ENCODE measurements around the gene F12. TPM values are rescaled to one million over a fixed set of nuclear protein-coding genes. Genes with fewer than 3 reads are reported as not detected.

The F12 gene
- total RNA-seq, 1 donor: not detected

DNA sequence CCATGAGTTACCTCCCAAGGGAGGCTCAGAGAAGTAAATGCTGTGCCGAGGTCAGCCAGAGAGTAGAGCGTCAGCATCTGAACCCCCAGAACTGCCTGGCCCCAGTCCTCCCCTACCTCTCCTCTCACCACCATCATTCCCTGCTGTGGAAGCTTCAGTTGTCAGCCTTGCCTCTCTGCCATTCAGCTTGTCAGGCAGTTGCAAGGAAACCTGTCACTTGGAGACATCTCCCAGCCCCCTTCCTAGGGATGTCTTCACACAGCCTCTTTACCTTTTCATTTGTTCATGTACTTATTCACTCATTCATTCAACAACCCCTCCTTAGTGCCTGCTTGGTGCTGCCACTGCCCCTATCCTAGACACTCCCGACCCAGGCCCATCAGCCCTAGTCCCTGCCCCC lies 49.5 kb downstream of the F12 start:
- DNase-seq (ENCODE audit: insufficient read length, low spot score, missing footprints): peak; percentile 70
- Histone ChIP-seq H3K4me1 (ENCODE audit: insufficient read depth, low read length) (peaks cover 14% of the 10 kb centered on the region), H3K36me3 (ENCODE audit: insufficient read depth, low read length) (no peaks in the 10 kb centered on the region), H3K4me2 (ENCODE audit: insufficient read depth, low read length) (no peak overlapping the region), H3K27ac (ENCODE audit: low read depth, low read length) (no peak overlapping the region), H4K20me1 (ENCODE audit: insufficient read depth, low read length) (no peaks in the 10 kb centered on the region), H2AFZ (ENCODE audit: low read length) (no peak overlapping the region), H3K9me3 (ENCODE audit: low read depth, low read length) (no peaks in the 10 kb centered on the region), H3K4me3 (ENCODE audit: insufficient read depth, low read length) (no peak overlapping the region), H3K27me3 (ENCODE audit: insufficient read depth, low read length) (peaks cover 10% of the 10 kb centered on the region), H3K79me2 (ENCODE audit: insufficient read depth, low read length) (no peaks in the 10 kb centered on the region)
- TF ChIP-seq, protein P1, sequence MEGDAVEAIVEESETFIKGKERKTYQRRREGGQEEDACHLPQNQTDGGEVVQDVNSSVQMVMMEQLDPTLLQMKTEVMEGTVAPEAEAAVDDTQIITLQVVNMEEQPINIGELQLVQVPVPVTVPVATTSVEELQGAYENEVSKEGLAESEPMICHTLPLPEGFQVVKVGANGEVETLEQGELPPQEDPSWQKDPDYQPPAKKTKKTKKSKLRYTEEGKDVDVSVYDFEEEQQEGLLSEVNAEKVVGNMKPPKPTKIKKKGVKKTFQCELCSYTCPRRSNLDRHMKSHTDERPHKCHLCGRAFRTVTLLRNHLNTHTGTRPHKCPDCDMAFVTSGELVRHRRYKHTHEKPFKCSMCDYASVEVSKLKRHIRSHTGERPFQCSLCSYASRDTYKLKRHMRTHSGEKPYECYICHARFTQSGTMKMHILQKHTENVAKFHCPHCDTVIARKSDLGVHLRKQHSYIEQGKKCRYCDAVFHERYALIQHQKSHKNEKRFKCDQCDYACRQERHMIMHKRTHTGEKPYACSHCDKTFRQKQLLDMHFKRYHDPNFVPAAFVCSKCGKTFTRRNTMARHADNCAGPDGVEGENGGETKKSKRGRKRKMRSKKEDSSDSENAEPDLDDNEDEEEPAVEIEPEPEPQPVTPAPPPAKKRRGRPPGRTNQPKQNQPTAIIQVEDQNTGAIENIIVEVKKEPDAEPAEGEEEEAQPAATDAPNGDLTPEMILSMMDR (IDR thresholded peaks at IDR 0.05; ENCODE audit: extremely low read depth, low read depth, low read length): no peak

DNA sequence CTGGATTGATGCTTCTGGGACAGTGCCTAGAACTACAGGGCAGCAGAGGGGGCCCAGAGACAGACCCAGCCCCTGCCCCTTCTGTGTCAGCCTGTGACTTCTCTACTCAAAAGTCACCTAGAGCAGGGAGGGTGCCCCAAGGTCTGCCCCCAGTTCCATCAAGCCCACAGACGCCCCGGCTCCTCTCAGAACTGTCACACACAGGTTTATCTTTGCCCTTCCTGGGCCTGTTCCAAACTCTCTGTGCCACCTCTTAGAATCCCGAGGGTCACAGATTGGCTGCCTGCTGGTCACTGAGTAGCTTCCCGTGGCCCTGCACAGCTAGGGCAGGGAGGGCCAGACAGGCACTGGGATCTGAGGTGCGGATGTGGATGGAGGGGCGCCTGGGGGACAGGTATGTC lies 49.9 kb downstream of the F12 start:
- Histone ChIP-seq H3K9me3 (ENCODE audit: low read depth, low read length) (no peaks in the 10 kb centered on the region), H3K79me2 (ENCODE audit: insufficient read depth, low read length) (no peaks in the 10 kb centered on the region), H3K4me1 (ENCODE audit: insufficient read depth, low read length) (peaks cover 14% of the 10 kb centered on the region), H3K36me3 (ENCODE audit: insufficient read depth, low read length) (no peaks in the 10 kb centered on the region), H4K20me1 (ENCODE audit: insufficient read depth, low read length) (no peaks in the 10 kb centered on the region), H3K27ac (ENCODE audit: low read depth, low read length) (no peak overlapping the region), H2AFZ (ENCODE audit: low read length) (no peak overlapping the region), H3K4me3 (ENCODE audit: insufficient read depth, low read length) (no peak overlapping the region), H3K4me2 (ENCODE audit: insufficient read depth, low read length) (no peak overlapping the region), H3K27me3 (ENCODE audit: insufficient read depth, low read length) (peaks cover 10% of the 10 kb centered on the region)
- TF ChIP-seq, protein P1 (IDR thresholded peaks at IDR 0.05; ENCODE audit: extremely low read depth, low read depth, low read length): no peak
- DNase-seq (ENCODE audit: insufficient read length, low spot score, missing footprints): peak; percentile 11

DNA sequence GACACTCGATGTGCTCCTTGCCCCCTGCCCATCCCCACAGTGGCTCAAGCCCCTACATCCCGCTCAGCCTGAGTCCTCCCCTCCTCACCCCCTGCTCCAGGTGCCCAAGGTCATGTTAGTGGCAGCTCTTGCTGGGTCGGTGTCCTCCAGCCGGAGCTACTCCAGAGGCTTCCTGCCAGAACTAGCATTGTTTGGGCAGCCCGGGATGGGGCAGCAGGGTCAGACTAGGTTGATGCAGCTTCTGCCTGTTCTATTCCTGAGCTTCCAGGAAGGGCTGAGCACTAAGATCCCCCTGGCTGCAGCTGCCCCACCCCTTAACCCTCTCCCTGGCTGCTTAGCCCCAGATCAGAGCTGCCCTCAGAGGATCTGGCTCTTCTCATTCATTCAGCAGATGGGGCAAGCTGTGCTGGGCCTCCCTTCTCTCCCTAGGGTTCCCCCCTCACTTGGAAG lies 51.0 kb downstream of the F12 start:
- Histone ChIP-seq H3K9me3 (ENCODE audit: low read depth, low read length) (no peaks in the 10 kb centered on the region), H3K4me3 (ENCODE audit: insufficient read depth, low read length) (peak overlapping the region; percentile 59), H2AFZ (ENCODE audit: low read length) (no peak overlapping the region), H3K27ac (ENCODE audit: low read depth, low read length) (no peak overlapping the region), H3K79me2 (ENCODE audit: insufficient read depth, low read length) (no peaks in the 10 kb centered on the region), H4K20me1 (ENCODE audit: insufficient read depth, low read length) (no peaks in the 10 kb centered on the region), H3K36me3 (ENCODE audit: insufficient read depth, low read length) (no peaks in the 10 kb centered on the region), H3K4me2 (ENCODE audit: insufficient read depth, low read length) (peak overlapping the region; percentile 67), H3K27me3 (ENCODE audit: insufficient read depth, low read length) (peaks cover 10% of the 10 kb centered on the region), H3K4me1 (ENCODE audit: insufficient read depth, low read length) (peaks cover 10% of the 10 kb centered on the region)
- peak; percentile 32 for DNase-seq (ENCODE audit: insufficient read length, low spot score, missing footprints)
- TF ChIP-seq, protein P1 (IDR thresholded peaks at IDR 0.05; ENCODE audit: extremely low read depth, low read depth, low read length): no peak

DNA sequence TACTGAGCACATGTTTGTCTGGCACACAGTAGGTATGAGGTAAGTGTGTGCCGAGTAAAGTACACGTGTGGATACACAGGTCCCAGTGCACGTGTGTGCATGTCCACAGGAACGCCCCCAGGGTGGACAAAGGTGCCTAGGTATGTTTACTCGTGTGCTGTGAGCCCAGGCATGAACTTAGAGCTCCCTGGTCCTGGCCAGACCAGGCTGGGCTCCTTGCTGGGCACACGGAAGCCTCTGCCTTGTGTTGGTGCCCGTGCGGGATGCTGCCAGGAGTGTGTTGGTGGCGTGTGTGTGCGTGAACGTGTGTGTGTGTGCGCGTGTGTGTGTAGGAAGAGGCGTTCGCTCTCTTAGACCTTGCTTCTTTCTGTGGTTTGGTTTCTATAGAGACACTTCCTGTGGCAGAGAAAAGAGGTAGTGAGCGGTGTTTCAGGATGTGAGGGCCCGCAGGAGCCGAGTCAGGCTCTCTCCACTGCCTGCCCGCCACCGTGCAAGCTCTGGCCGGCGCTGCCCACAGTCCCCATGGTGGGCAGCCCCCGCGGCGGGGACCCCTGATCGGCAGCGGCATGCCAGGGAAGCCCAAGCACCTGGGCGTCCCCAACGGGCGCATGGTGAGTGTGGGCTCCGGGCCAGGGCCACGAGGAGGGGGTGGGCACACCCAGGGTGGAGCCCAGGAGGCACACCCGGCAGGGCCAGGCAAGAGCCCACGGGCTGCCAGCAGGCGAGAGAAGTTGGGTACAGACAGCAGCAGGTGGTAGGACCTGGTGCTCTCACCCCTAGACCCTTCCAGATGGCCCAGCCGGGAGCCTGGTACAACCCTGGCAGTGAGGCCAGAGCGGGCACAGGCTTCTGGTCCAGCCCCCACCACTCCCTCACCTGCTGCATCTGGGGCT lies 51.7 kb downstream of the F12 start, which contains the start of gene RGS14:
TSS of gene RGS14 (plus strand) at position 466 of the 893 bp plus-strand sequence. CDS start at position 567, 101 bp downstream.
- peak within 1 kb of the TSS; percentile 67 for H3K4me2 ChIP-seq (ENCODE audit: insufficient read depth, low read length)
- peaks cover 8% of the 10 kb centered on the region for H3K4me1 ChIP-seq (ENCODE audit: insufficient read depth, low read length)
- peak within 1 kb of the TSS; percentile 59 for H3K4me3 ChIP-seq (ENCODE audit: insufficient read depth, low read length)
- peak within 1 kb of the TSS; percentile 77 for H2AFZ ChIP-seq (ENCODE audit: low read length)
- no peaks in the 10 kb centered on the region for H4K20me1 ChIP-seq (ENCODE audit: insufficient read depth, low read length)
- no peaks in the 10 kb centered on the region for H3K36me3 ChIP-seq (ENCODE audit: insufficient read depth, low read length)
- TF ChIP-seq, protein P1 (IDR thresholded peaks at IDR 0.05; ENCODE audit: extremely low read depth, low read depth, low read length): no peak
- peaks cover 10% of the 10 kb centered on the region for H3K27me3 ChIP-seq (ENCODE audit: insufficient read depth, low read length)
- peak; percentile 93 for DNase-seq (ENCODE audit: insufficient read length, low spot score, missing footprints)
- no peaks in the 10 kb centered on the region for H3K9me3 ChIP-seq (ENCODE audit: low read depth, low read length)
- H3K27ac ChIP-seq (ENCODE audit: low read depth, low read length): no peak within 1 kb of the TSS
- H3K79me2 ChIP-seq (ENCODE audit: insufficient read depth, low read length): no peaks in the 10 kb centered on the region

All from osteoblast (primary cell).